ENCODE data around the gene YBX2.

Gene YBX2

GRCh38 chr17:7266784-7267183 is 27.7 kb downstream of the YBX2 start:
- H3K36me3 ChIP-seq (ENCODE audit: control insufficient read depth in 2 of 2, insufficient read depth in 1 of 2, low read length in 2 of 2) = no peaks in the 10 kb centered on the region; a peak in 1 of 3 replicates
- no peaks in the 10 kb centered on the region for H3K9me3 ChIP-seq (ENCODE audit: control insufficient read depth, insufficient read depth, low read depth, low read length)
- POLR2A ChIA-PET = interaction anchor here (0.6 to 1.8 kb wide), 2 partner anchors 10 to 22 kb away, joined by 3 to 5 read pairs; no protein-coding TSS in a partner anchor
- no peak overlapping the region for H3K4me3 ChIP-seq (ENCODE audit: low read depth, low read length)
- TF ChIP-seq ZNF792 (tag by site-specific recombination; IDR thresholded peaks at IDR 0.05) (no peak), ZNF292 (tag by site-specific recombination; IDR thresholded peaks at IDR 0.05; ENCODE audit: borderline replicate concordance, low read depth) (no peak), OVOL3 (tag by site-specific recombination; IDR thresholded peaks at IDR 0.05) (no peak), SETDB1 (IDR thresholded peaks at IDR 0.05; ENCODE audit: insufficient read length, low read length) (no peak), ZBTB44 (tag by site-specific recombination; IDR thresholded peaks at IDR 0.05) (no peak), ZNF473 (tag by site-specific recombination; IDR thresholded peaks at IDR 0.05) (no peak), PATZ1 (tag by site-specific recombination; IDR thresholded peaks at IDR 0.05) (no peak), ZNF76 (tag by site-specific recombination; IDR thresholded peaks at IDR 0.05; ENCODE audit: borderline replicate concordance, low read depth) (no peak), ZBTB10 (tag by site-specific recombination; IDR thresholded peaks at IDR 0.05) (no peak), ZNF223 (tag by site-specific recombination; IDR thresholded peaks at IDR 0.05) (no peak), ZNF776 (tag by site-specific recombination; IDR thresholded peaks at IDR 0.05; ENCODE audit: borderline replicate concordance) (no peak), ZBTB7A (tag by site-specific recombination; IDR thresholded peaks at IDR 0.05; ENCODE audit: low read depth) (no peak), ZNF837 (tag by site-specific recombination; IDR thresholded peaks at IDR 0.05) (no peak)
- CTCF ChIA-PET = interaction anchor here (0.6 to 2.4 kb wide), 5 partner anchors 14 to 89 kb away, joined by 3 to 18 read pairs (median 5); partner anchors contain the start of gene SLC2A4
- peaks cover 18% of the 10 kb centered on the region for H3K4me1 ChIP-seq (ENCODE audit: control insufficient read depth, insufficient read depth, low read length)
- H3K27ac ChIP-seq (ENCODE audit: extremely low read depth, low read depth, low read length) = no peak overlapping the region

- TF ChIP-seq ZNF513 (tag by site-specific recombination; IDR thresholded peaks at IDR 0.05) (no peak), ZNF580 (tag by site-specific recombination; IDR thresholded peaks at IDR 0.05) (0 out of 2 replicates have a peak, but pooled peaks have one; percentile 30), PATZ1 (tag by site-specific recombination; IDR thresholded peaks at IDR 0.05) (peak; percentile 60), ZBTB44 (tag by site-specific recombination; IDR thresholded peaks at IDR 0.05) (0 out of 2 replicates have a peak, but pooled peaks have one; percentile 11), EGR2 (tag by site-specific recombination; IDR thresholded peaks at IDR 0.05; ENCODE audit: low read depth) (peak; percentile 60), ZNF791 (tag by site-specific recombination; IDR thresholded peaks at IDR 0.05) (no peak), ZFHX2 (tag by site-specific recombination; conservative IDR thresholded peaks at IDR 0.05) (peak; percentile 58), ZBTB26 (tag by site-specific recombination; optimal IDR thresholded peaks at IDR 0.05) (peak; percentile 1), KLF1 (tag by site-specific recombination; IDR thresholded peaks at IDR 0.05) (peak; percentile 84)
- Histone ChIP-seq H3K27ac (ENCODE audit: extremely low read depth, low read depth, low read length) (peak overlapping the region; percentile 80), H3K4me3 (ENCODE audit: low read depth, low read length) (no peak overlapping the region), H3K36me3 (ENCODE audit: control insufficient read depth in 2 of 2, insufficient read depth in 1 of 2, low read length in 2 of 2) (peaks cover 0 to 18% of the 10 kb centered on the region in 2 experiments; a peak in 2 of 3 replicates), H3K4me1 (ENCODE audit: control insufficient read depth, insufficient read depth, low read length) (peaks cover 18% of the 10 kb centered on the region), H3K9me3 (ENCODE audit: control insufficient read depth, insufficient read depth, low read depth, low read length) (no peaks in the 10 kb centered on the region)
- POLR2A ChIA-PET = interaction anchor here (1.2 to 2.1 kb wide), 6 partner anchors 9 to 228 kb away, joined by 3 to 13 read pairs (median 6); partner anchors contain the start of genes ACADVL, CTDNEP1, DLG4 and DVL2
- CTCF ChIA-PET = interaction anchor here (0.5 to 3.1 kb wide), 8 partner anchors 17 to 1658 kb away, joined by 3 to 24 read pairs (median 4); no protein-coding TSS in a partner anchor
Observed at GRCh38 chr17:7263801-7264078, 30.7 kb downstream of the YBX2 start.

All from HEK293 (cell line).